HG02870 (cell line): Measurements from ENCODE around the gene DHRS4L2.
"Not testable (repeated sequence)": the region's sequence is repeated elsewhere in the genome, so short reads cannot be mapped to it uniquely, and the experiment has no call there.

Experiments used
- ATAC-seq: cut with Tn5 transposase; IDR thresholded peaks from one replicate; pipeline ENCODE4 v1.9.1; 2021; ENCODE audit warnings: mild to moderate bottlenecking, moderate library complexity; ENCODE audit not compliant: unreplicated experiment

DHRS4L2 gene

DNA sequence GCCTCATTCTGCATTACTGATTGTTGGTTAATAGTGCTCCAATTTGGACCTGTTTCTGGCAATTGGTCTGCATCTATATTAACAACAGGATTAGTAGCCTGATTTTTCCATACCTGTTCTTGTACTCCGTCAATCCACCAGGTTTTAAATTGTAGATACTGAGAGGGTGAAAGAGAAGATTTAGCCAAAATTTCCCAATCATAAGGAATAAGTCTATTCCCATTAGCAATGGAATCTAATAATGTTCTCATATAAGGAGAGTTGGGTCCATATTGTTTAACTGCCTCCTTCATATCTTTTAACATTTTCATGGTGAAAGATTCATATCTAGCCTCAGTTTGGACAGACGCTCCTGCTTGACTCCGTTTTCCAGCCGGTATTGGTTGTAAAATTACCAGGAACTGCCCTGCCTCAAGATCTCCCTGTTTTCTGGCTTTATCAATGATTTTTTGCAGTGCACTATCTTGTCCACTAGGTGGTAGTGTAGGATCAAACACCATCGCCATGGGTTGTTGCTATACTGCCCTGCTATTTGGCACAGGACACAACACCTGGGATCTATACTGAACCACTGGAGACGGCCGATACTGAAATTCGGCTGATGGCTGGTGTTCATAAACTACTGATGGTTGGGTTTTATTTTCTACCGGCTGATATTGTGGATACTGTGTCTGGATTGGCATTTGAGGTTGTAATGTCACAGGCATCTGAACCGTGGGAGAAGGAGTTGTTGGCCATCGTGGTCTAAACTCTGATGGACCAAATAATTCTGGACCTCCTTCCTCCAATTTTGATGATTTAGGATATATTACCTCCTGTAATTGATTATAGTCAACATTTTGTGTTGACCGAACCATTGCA, 25.2 kb downstream of the DHRS4L2 start:
- no peak for ATAC-seq

DNA sequence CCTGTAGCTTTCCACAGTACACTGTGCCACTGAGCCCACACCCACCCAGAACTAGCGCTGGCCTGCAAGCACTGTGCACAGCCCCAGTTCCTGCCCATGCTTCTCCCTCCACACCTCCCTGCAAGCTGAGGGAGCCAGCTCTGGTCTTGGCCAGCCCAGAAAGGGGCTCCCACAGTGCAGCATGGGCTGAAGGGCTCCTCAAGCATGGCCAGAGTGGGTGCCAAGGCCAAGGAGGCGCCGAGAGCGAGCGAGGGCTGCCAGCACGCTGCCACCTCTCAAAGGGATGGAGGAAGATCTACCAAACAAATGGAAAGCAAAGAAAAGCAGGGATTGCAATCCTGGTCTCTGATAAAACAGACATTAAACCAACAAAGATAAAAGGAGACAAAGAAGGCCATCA, 27.0 kb downstream of the DHRS4L2 start:
- ATAC-seq: not testable (repeated sequence)

DNA sequence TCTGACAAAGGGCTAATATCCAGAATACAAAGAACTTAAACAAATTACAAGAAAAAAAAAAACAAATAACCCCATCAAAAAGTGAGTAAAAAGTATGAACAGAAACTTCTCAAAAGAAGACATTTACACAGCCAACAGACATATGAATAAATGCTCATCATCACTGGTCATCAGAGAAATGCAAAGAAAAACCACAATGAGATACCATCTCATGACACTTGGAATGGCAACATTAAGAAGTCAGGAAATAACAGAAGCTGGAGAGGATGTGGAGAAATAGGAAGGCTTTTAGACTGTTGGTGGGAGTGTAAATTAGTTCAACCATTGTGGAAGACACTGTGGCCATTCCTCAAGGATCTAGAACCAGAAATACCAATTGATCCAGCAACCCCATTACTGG, 30.2 kb downstream of the DHRS4L2 start:
- ATAC-seq: not testable (repeated sequence)

DNA sequence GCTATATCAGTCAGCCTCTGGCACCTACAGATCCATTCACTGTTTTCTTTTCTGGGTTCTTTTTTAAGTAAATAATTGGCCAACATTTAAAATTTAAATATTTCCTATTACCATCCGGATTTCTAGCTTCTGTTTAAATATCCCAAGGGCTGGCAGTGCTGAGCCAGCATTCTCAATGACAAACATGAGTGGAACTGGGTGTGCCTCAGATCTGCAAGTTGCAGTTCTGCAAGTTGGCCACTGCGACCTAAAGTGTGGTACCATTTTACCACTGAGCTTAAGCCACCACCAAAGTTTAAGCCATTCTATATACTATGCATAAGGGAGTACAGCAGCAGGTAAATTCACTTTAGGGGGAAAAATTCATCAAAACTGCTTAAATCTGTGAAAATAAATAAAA, 31.2 kb downstream of the DHRS4L2 start:
- not testable (repeated sequence) for ATAC-seq

DNA sequence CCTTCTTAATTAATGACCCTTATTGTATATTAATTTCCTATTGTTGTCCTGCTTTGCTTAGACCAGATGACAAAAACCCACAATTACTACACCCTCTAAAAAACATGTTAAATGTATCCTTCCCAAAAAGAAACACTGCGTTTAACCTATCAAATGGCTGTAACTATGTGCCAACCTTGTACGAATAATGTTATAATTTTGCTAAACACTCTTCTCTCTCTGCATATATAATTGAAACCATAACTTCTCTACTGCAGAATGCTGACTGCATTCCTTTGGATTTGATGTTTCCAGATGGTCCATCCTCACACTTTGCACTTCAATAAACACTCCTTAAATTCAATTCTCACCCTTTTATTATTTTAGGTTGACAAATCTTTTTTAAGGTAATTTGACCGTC, 31.8 kb downstream of the DHRS4L2 start:
- ATAC-seq: not testable (repeated sequence)

DNA sequence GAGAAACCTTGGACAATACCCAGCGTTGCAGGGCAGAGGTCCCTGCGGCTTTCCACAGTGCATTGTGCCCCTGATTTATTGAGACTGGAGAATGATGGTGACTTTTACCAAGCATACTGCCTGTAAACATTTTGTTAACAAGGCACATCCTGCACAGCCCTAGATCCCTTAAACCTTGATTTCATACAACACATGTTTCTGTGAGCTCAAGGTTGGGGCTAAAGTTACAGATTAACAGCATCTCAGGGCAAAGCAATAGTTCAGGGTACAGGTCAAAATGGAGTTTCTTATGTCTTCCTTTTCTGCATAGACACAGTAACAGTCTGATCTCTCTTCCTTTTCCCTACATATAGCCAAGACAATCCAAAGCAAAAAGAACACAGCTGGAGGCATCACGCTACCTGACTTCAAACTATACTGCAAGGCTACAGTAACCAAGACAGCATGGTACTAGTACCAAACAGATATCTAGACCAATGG, 36.2 kb downstream of the DHRS4L2 start:
- ATAC-seq: not testable (repeated sequence)

DNA sequence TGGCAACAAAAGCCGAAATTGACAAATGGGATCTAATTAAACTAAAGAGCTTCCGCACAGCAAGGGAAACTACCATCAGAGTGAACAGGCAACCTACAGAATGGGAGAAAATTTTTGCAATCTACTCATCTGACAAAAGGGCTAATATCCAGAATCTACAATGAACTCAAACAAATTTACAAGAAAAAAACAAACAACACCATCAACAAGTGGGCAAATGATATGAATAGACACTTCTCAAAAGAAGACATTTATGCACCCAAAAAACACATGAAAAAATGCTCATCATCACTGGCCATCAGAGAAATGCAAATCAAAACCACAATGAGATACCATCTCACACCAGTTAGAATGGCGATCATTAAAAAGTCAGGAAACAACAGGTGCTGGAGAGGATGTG, 41.0 kb downstream of the DHRS4L2 start:
- ATAC-seq: not testable (repeated sequence)

DNA sequence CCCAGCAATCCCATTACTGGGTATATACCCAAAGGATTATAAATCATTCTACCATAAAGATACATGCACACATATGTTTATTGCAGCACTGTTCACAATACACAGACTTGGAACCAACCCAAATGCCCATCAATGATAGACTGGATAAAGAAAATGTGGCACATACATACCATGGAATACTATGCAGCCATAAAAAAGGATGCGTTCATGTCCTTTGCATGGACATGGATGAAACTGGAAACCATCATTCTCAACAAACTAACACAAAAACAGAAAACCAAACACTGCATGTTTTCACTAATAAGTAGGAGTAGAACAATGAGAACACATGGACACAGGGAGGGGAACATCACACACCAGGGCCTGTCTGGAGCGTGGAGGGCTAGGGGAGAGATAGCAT, 42.6 kb downstream of the DHRS4L2 start:
- not testable (repeated sequence) for ATAC-seq

DNA sequence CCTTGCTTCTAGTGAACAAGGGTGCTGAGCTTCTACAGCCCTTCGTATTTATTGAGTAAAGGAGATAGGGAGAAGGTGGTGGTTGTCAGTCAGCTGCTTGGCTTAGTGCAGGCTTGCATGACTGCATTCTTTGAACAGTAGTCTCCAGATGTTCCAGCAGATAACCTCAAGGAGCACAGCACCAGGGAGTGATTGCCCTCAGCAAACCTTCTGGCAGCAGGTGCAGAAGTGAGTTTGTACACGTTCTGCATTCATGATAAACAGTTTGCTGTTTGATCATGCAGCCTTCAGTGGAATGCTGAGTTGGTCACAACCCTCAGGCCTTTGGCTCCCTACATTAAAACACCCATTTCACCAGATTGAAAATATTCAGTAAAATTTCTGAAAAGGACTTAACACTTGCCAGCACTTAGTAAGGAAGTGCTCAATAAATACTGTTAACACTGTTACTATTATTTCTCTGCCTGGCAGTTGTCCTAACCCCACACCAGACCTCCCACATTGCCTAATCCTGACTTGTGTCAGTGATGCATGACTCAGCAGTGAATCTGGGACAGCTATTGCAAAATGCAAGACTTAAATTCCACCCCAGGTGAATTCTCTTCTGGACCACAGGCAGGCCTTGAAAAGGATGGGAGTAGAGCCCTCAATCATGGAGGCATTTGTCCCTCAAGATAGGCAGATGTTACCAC, 44.1 kb downstream of the DHRS4L2 start:
- ATAC-seq: no peak

DNA sequence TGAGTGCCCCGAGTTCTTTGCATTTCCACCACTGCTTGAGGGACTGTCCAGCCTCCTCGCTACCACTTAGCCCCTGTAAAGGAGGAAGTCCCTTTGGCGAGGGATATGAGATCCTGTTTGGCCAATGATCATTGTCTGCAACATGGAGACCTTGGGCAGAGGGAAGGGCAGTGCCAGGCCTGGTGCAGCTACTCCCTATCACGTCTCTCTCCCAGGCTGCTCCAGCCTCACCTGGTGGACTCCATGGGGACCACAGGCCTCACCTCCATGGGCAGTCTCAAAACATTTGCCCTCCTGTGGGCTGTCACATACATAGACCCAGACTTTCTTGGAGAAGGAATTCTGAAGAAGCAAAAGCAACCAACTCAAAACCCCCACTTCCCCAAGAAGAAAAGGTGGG, 47.0 kb downstream of the DHRS4L2 start:
- ATAC-seq: peak; percentile 4

DNA sequence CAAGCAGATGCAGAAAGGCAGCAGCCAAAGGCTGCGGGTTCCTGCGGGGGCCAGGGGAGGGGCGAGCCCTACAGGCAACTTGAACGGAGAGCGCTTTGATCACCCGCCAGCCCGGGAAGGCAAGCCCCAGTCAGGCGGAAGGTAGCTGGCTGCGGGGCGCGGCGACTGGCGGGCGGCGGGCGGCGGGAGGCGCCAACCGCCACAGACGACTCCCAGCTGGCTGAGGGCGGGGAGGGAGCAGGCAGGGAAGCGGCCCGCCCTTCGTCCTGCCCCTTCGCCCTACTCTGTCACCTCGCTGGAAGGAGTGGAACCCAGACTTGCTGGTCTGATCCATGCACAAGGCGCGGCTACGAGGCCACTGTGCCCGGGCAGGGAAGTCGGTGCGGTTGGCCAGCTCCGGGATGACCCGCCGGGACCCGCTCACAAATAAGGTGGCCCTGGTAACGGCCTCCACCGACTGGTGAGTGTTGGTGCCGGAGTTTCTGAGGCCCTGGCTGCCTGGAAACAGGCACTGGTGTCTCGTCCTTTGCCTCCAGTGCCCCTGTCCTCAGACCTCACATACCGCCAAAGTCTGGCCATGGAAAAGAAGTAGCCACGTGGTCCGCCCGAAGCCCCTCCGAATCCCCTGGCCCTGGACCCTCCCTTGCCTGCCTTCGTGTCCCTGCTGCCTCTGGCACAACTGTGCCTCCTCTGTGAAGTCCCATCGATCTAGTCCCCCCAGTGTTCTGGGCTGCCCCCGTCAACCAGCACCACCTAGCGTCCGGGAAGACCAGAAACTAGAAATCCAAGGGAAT, 47.6 kb downstream of the DHRS4L2 start:
- peak; percentile 64 for ATAC-seq

DNA sequence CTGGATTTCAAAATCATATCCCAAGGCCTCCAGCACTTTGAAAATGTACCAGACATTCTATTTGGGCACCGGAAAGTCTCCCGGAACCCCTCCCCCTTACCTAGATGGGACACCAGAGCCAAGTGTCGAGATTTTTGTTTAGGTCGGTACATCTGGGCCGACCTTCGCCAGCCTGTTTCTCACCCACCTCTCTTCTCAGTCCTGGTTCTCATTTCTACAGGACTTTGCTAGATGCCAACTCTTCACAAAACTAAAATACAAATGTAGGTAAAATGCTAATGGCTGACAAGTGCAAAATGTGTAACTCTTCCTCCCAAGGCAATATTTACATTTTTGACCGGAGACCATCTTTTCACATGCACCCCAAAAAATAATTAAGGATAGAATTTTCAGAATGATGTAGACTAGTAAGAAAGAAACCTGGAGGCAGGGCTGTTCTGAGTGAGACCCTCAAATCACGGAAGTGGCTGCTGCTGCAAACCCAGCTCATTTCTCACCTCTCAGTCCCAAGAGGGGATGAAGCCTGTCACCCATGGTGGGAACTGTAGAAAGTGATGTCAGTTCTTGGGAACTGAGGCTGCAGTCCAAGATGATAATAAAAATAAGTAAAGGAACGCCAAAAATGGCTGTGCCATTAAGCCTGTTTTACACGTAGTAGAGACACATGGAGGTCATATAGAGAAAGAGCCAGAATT, 48.4 kb downstream of the DHRS4L2 start:
- ATAC-seq: not testable (repeated sequence)

DNA sequence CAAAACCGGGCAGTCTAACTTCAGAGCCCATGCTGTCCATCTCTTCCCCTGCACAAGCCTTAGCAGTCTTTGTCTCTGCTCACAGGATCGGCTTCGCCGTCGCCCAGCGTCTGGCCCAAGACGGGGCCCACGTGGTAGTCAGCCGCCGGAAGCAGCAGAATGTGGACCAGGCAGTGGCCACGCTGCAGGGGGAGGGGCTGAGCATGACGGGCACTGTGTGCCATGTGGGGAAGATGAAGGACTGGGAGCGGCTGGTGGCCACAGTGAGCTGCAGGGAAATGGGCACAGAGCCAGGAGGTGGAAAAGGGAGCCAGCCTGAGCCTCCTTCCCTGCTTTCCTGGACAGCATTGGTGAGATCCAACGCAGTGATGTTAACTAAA, 48.9 kb downstream of the DHRS4L2 start:
- no peak for ATAC-seq

DNA sequence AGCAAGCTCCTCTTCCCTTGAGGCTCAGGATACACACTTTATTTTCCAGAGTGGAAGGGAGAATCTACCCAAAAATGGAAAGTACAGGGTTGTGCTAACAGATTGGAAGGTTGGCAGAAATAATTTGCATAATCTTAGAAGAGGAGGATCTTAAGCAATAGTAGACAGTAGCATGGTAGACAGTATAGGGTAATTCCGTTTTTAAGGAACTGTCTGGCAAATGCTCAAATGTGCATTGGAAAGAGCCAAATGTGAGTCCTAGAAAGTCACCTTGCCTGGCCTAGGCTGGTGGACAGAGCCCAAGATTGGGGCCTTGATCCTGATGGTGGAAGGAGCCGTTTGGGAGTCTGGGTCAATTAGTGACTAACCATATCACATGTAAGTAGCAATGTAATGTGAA, 50.0 kb downstream of the DHRS4L2 start:
- ATAC-seq: no peak

DNA sequence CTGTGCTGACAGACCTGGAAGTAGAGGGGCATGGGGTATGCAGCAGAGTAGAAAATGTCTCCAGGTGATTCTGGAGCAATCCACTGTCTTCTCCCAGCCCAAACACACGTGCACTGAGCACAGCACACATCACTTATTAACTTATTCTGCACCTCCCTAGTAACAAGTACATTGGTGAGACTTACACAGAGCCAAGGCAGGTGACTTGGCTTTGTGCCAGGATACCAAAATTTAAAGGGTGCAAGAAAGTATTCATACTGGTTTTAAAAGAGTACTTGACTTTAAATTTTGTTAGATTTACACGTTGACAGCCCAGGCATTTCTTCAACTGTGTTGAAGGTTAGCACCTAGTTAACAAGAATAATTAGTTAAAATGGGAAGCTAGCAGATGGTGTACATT, 52.0 kb downstream of the DHRS4L2 start:
- no peak for ATAC-seq

DNA sequence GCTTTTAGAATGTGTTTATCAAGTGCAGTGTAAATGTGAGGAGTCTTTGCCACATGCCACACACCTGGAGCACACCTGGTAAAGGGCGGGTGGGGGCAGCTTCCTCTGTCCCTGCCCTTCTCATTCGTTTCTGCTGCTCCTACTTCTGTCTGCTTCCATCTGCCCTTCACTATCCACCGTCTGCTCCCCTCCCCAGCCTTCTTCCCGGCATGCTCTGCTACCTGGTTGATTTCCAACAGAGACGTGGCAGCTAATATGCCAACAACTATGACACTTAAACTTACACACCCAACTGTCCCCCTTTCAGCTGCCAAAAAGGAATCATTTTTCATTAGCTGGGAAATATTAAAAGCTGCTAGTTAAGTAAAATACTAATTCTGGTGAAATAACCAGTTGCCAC, 54.0 kb downstream of the DHRS4L2 start:
- no peak for ATAC-seq

DNA sequence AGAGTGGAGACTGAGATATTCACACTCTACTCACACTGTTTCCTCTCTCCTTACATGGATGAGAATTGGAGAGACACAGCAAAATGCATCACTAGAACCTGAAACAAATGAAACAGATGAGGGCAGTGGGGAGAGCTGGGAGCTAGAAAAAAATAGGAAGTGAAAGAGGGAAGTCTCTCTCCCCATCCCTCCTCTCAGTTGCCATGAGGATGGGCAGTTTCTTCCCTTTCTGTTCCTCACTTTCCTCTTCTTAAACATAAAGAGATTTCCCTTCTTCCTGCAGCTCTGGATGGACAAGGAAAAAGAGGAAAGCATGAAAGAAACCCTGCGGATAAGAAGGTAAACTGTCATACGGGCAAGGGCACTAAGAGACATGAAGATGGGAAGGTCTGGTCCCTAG, 60.3 kb downstream of the DHRS4L2 start:
- not testable (repeated sequence) for ATAC-seq

DNA sequence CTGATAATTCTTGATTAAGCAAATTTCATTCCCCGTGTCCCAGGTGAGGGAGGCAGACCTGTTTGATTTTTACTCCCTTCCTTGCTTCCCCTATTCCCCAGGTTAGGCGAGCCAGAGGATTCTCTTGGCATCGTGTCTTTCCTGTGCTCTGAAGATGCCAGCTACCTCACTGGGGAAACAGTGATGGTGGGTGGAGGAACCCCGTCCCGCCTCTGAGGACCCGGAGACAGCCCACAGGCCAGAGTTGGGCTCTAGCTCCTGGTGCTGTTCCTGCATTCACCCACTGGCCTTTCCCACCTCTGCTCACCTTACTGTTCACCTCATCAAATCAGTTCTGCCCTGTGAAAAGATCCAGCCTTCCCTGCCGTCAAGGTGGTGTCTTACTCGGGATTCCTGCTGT, 62.0 kb downstream of the DHRS4L2 start:
- ATAC-seq: not testable (repeated sequence)

DNA sequence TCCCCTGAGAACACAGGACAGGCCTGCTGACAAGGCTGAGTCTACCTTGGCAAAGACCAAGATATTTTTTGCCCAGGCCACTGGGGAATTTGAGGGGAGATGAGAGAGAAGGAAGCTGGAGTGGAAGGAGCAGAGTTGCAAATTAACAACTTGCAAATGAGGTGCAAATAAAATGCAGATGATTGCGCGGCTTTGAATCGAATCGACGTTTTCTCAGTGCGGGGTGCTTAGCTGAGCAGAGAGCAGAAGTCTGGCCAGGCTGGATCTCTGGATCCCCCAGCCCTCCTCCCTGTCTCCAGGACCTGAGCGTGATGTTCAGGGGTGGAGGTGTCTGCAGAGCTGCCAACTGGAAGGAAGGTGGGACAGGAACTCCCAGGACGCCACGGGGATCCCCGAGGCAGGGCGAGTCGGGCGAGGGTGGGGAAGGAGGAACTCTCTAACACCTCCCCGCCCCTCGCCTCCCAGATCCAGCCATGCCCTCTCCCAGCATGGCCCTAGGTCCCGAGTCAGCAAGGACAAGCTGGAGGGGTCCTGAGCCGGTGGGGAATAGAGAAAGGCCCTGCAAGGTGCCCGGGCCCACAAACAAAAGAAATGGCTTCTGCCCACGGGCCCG, 62.6 kb downstream of the DHRS4L2 start:
- ATAC-seq: peak; percentile 19
